ENCODE data around the gene SERPINF2. TPM values are rescaled to one million over a fixed set of nuclear protein-coding genes. Genes with fewer than 3 reads are reported as not detected.

Gene SERPINF2
- polyA plus RNA-seq, 1 of the 3 experiments (the other 2 are of a cell fraction), result 0.26 TPM

DNA sequence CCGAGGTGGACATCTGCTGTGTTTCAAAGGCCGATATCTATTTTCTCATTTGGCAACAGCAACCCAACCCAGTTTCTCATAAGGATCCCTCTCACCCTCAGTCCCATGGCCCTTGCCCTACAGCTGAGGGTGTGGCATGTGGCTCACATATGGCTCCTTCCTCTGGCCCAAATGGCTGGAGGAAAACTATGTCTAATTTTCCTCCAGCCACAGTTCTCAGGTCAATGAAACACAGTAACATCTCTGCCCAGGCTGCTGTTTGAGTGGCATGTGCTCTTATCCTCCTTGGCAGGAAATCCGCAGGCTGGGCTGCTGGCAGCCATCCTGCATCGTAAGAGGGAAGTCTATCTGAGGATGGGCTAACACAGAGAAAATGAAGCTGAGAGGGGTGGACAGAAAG, 43.3 kb downstream of the SERPINF2 start:
- WGBS (ENCODE audit: low lambda C conversion rate), result 88% methylated on average over 4 of the region's 4 CpGs
- peaks cover 27% of the 10 kb centered on the region for H3F3A ChIP-seq (replicated peaks; ENCODE audit: insufficient read depth)
- no peak for DNase-seq
- H3K36me3 ChIP-seq (replicated peaks in 1 of 2; ENCODE audit: control insufficient read depth in 1 of 2, insufficient read depth in 2 of 2, low read length in 1 of 2), result peaks cover 9 to 23% of the 10 kb centered on the region in 2 experiments
- TF ChIP-seq TEAD4 (IDR thresholded peaks at IDR 0.05; ENCODE audit: borderline replicate concordance, insufficient read depth) (no peak), SMC3 (IDR thresholded peaks at IDR 0.05; ENCODE audit: low read depth, low read length) (no peak), FOXM1 (IDR thresholded peaks at IDR 0.05; ENCODE audit: low read depth) (no peak), PBX3 (IDR thresholded peaks at IDR 0.05) (no peak), TCF12 (IDR thresholded peaks at IDR 0.05) (no peak), EZH2phosphoT487 (IDR thresholded peaks at IDR 0.05; ENCODE audit: borderline replicate concordance, low read depth) (no peak), MXI1 (IDR thresholded peaks at IDR 0.05; ENCODE audit: low read depth, low read length) (no peak), JUND (IDR thresholded peaks at IDR 0.05) (no peak), RXRA (IDR thresholded peaks at IDR 0.05; ENCODE audit: borderline replicate concordance, low read depth) (no peak)
- TF ChIP-seq, protein P1, sequence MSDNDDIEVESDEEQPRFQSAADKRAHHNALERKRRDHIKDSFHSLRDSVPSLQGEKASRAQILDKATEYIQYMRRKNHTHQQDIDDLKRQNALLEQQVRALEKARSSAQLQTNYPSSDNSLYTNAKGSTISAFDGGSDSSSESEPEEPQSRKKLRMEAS (IDR thresholded peaks at IDR 0.05; ENCODE audit: low read depth), result no peak
- TF ChIP-seq, protein P2, sequence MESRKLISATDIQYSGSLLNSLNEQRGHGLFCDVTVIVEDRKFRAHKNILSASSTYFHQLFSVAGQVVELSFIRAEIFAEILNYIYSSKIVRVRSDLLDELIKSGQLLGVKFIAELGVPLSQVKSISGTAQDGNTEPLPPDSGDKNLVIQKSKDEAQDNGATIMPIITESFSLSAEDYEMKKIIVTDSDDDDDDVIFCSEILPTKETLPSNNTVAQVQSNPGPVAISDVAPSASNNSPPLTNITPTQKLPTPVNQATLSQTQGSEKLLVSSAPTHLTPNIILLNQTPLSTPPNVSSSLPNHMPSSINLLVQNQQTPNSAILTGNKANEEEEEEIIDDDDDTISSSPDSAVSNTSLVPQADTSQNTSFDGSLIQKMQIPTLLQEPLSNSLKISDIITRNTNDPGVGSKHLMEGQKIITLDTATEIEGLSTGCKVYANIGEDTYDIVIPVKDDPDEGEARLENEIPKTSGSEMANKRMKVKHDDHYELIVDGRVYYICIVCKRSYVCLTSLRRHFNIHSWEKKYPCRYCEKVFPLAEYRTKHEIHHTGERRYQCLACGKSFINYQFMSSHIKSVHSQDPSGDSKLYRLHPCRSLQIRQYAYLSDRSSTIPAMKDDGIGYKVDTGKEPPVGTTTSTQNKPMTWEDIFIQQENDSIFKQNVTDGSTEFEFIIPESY (IDR thresholded peaks at IDR 0.05; ENCODE audit: borderline replicate concordance, low read depth), result no peak
- TF ChIP-seq, protein P3, sequence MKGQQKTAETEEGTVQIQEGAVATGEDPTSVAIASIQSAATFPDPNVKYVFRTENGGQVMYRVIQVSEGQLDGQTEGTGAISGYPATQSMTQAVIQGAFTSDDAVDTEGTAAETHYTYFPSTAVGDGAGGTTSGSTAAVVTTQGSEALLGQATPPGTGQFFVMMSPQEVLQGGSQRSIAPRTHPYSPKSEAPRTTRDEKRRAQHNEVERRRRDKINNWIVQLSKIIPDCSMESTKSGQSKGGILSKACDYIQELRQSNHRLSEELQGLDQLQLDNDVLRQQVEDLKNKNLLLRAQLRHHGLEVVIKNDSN (IDR thresholded peaks at IDR 0.05; ENCODE audit: borderline replicate concordance, low read depth), result no peak
- H3K9me3 ChIP-seq, result no peaks in the 10 kb centered on the region
- no peak overlapping the region for H2AFZ ChIP-seq (ENCODE audit: low read depth)
- no peaks in the 10 kb centered on the region for H4K20me1 ChIP-seq (ENCODE audit: insufficient read depth)
- H3K9me2 ChIP-seq, result no peaks in the 10 kb centered on the region
- H3K9ac ChIP-seq, result no peak overlapping the region
- peaks cover 12 to 22% of the 10 kb centered on the region in 2 experiments for H3K4me1 ChIP-seq (ENCODE audit: control insufficient read depth in 1 of 2, insufficient read depth in 2 of 2, low read depth in 1 of 2, low read length in 1 of 2)
- H3K27ac ChIP-seq (ENCODE audit: low read depth in 2 of 2, low read length in 1 of 2), result peak overlapping the region in 1 of 2 experiments; percentile 93; a peak in 1 of 4 replicates
- H3K4me2 ChIP-seq, result no peak overlapping the region
- CTCF ChIA-PET, result interaction anchor here (0.8 to 7.9 kb wide), 4 partner anchors 14 to 73 kb away, joined by 3 to 112 read pairs (median 5); no protein-coding TSS in a partner anchor
- H3K4me3 ChIP-seq (ENCODE audit: low read depth in 2 of 2, low read length in 1 of 2), result no peak overlapping the region
- H3K27me3 ChIP-seq (ENCODE audit: insufficient read depth), result no peaks in the 10 kb centered on the region
- POLR2A ChIA-PET, result no interaction called here
- H3K79me2 ChIP-seq (ENCODE audit: insufficient read depth), result peaks cover 24% of the 10 kb centered on the region; the same call in 1 of the 2 replicates

DNA sequence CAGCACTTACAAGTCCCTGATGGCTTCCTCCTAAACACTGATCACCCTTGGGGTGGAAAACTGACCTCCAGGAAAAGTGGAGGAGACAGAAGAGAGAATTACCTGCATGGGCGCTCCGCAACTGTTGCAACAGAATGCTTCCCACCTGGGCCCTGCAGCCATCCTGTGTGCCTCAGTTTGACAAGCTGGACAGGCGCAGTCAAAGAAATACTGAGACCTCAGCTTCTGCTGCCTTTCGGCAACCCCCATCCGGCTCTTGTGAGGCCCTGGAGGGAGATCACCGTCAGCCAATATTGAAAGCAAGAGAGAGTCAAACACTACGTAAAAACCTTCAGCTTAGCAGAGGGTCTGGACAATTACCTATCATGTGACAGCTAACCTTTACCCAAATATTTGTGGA, 44.0 kb downstream of the SERPINF2 start:
- Histone ChIP-seq H3F3A (replicated peaks; ENCODE audit: insufficient read depth) (peaks cover 26% of the 10 kb centered on the region), H3K9me3 (no peaks in the 10 kb centered on the region), H3K4me1 (ENCODE audit: control insufficient read depth in 1 of 2, insufficient read depth in 2 of 2, low read depth in 1 of 2, low read length in 1 of 2) (peaks cover 12 to 22% of the 10 kb centered on the region in 2 experiments), H4K20me1 (ENCODE audit: insufficient read depth) (no peaks in the 10 kb centered on the region), H2AFZ (ENCODE audit: low read depth) (no peak overlapping the region), H3K4me3 (ENCODE audit: low read depth in 2 of 2, low read length in 1 of 2) (no peak overlapping the region), H3K27ac (ENCODE audit: low read depth in 2 of 2, low read length in 1 of 2) (peak overlapping the region; percentile 72 to 93; a peak in 3 of 4 replicates), H3K9me2 (no peaks in the 10 kb centered on the region), H3K9ac (0 out of 2 replicates have a peak overlapping the region, but pooled peaks have one; percentile 46), H3K4me2 (peak overlapping the region; percentile 71; the same call in 1 of the 2 replicates), H3K36me3 (replicated peaks in 1 of 2; ENCODE audit: control insufficient read depth in 1 of 2, insufficient read depth in 2 of 2, low read length in 1 of 2) (peaks cover 9 to 15% of the 10 kb centered on the region in 2 experiments), H3K27me3 (ENCODE audit: insufficient read depth) (no peaks in the 10 kb centered on the region), H3K79me2 (ENCODE audit: insufficient read depth) (peaks cover 24% of the 10 kb centered on the region; the same call in 1 of the 2 replicates)
- ChIA-PET POLR2A (no interaction called here), CTCF (interaction anchor here (7.9 kb wide), 1 partner anchor 68 kb away, joined by 112 read pairs; no protein-coding TSS in a partner anchor)
- 93% methylated on average over 7 of the region's 7 CpGs for WGBS (ENCODE audit: low lambda C conversion rate)
- DNase-seq, result no peak
- TF ChIP-seq RXRA (IDR thresholded peaks at IDR 0.05; ENCODE audit: borderline replicate concordance, low read depth), result no peak
- no peak for TF ChIP-seq TCF12 (IDR thresholded peaks at IDR 0.05)
- no peak for TF ChIP-seq TAF1 (IDR thresholded peaks at IDR 0.05; ENCODE audit: borderline replicate concordance, low read depth, low read length)
- TF ChIP-seq MEF2A (IDR thresholded peaks at IDR 0.05; ENCODE audit: borderline replicate concordance, low read depth), result no peak
- TF ChIP-seq ELF1 (IDR thresholded peaks at IDR 0.05), result no peak
- TF ChIP-seq, protein P3 (IDR thresholded peaks at IDR 0.05; ENCODE audit: borderline replicate concordance, low read depth), result no peak
- no peak for TF ChIP-seq SMC3 (IDR thresholded peaks at IDR 0.05; ENCODE audit: low read depth, low read length)
